HG03457 (cell line): ENCODE data around the gene AQP10.
"Not testable (repeated sequence)": the region's sequence is repeated elsewhere in the genome, so short reads cannot be mapped to it uniquely, and the experiment has no call there.

Experiments used
- ATAC-seq: cut with Tn5 transposase; IDR thresholded peaks from one replicate; pipeline ENCODE4 v1.9.1; 2021; ENCODE audit warnings: moderate number of reproducible peaks; ENCODE audit not compliant: unreplicated experiment

Gene AQP10

GRCh38 chr1:154342836-154343472, 22.1 kb downstream of the AQP10 start:
- no peak for ATAC-seq

- ATAC-seq: no peak
Measured at GRCh38 chr1:154344977-154345837, 24.3 kb downstream of the AQP10 start.

GRCh38 chr1:154346276-154346917, 25.5 kb downstream of the AQP10 start:
- no peak for ATAC-seq

- no peak for ATAC-seq
Measured at GRCh38 chr1:154347961-154348360, 27.1 kb downstream of the AQP10 start.

- no peak for ATAC-seq
Measured at GRCh38 chr1:154348429-154349076, 27.7 kb downstream of the AQP10 start.

GRCh38 chr1:154349121-154349520, 28.2 kb downstream of the AQP10 start:
- no peak for ATAC-seq

- ATAC-seq: no peak
Measured at GRCh38 chr1:154350383-154350782, 29.5 kb downstream of the AQP10 start.

- no peak for ATAC-seq
Measured at GRCh38 chr1:154351363-154352068, 30.6 kb downstream of the AQP10 start.

- ATAC-seq: no peak
Measured at GRCh38 chr1:154352245-154352580, 31.3 kb downstream of the AQP10 start.

- ATAC-seq: no peak
Measured at GRCh38 chr1:154352581-154353459, 31.9 kb downstream of the AQP10 start.

GRCh38 chr1:154353460-154353904, 32.6 kb downstream of the AQP10 start:
- no peak for ATAC-seq

- no peak for ATAC-seq
Measured at GRCh38 chr1:154353966-154354365, 33.1 kb downstream of the AQP10 start.

- no peak for ATAC-seq
Measured at GRCh38 chr1:154358519-154358918, 37.6 kb downstream of the AQP10 start.

- ATAC-seq: no peak
Measured at GRCh38 chr1:154360288-154360687, 39.4 kb downstream of the AQP10 start.

- ATAC-seq: not testable (repeated sequence)
Measured at GRCh38 chr1:154360881-154361280, 40.0 kb downstream of the AQP10 start.

GRCh38 chr1:154361357-154361756, 40.5 kb downstream of the AQP10 start:
- no peak for ATAC-seq

GRCh38 chr1:154371436-154371835, 50.5 kb downstream of the AQP10 start:
- no peak for ATAC-seq

GRCh38 chr1:154373777-154374357, 53.0 kb downstream of the AQP10 start:
- not testable (repeated sequence) for ATAC-seq
